Fibroblast of lung (primary cell): ENCODE results near the gene FADS2. TPM values are rescaled to one million over a fixed set of nuclear protein-coding genes. Genes with fewer than 3 reads are reported as not detected.

ENCODE experiments used
- DNase-seq, 2 donors: peaks; one replicate each; pipeline versions ENCODE4 v3.0.0 to v3.0.0-alpha.2; 2010; ENCODE audit warnings: low read depth in 2 of 2
- H2AFZ ChIP-seq: 2 replicates; pipeline ENCODE4 v1.5.1; 2012; ENCODE audit warnings: low read length, control low read depth, inconsistent platforms
- H3K27ac ChIP-seq: 2 replicates; pipeline ENCODE4 v1.5.1; 2011; ENCODE audit warnings: low read length, control low read depth; ENCODE audit not compliant: insufficient read depth
- H3K27me3 ChIP-seq: 2 replicates; pipeline ENCODE4 v1.5.1; 2011; ENCODE audit warnings: mild to moderate bottlenecking, low read length; ENCODE audit not compliant: control insufficient read depth, insufficient read depth
- H3K36me3 ChIP-seq: 2 replicates; pipeline ENCODE4 v1.5.1; 2011; ENCODE audit warnings: low read length; ENCODE audit not compliant: control insufficient read depth, insufficient read depth
- H3K4me1 ChIP-seq: 2 replicates; pipeline ENCODE4 v1.5.1; 2011; ENCODE audit warnings: low read length; ENCODE audit not compliant: control insufficient read depth, insufficient read depth; ENCODE audit errors: extremely low read depth
- H3K4me2 ChIP-seq: 2 replicates; pipeline ENCODE4 v1.5.1; 2011; ENCODE audit warnings: low read length, control low read depth; ENCODE audit not compliant: insufficient read depth; ENCODE audit errors: extremely low read depth
- H3K4me3 ChIP-seq, 4 experiments: fragments of 200-600 bp in 1 of 4; sonication (generic) in 1 of 4; replicated peaks in 1 of 4; 2 replicates each; pipeline ENCODE4 v1.5.1; 2011 to 2016; ENCODE audit warnings: low read length in 4 of 4, low read depth in 3 of 4, mild to moderate bottlenecking in 3 of 4, control low read depth in 2 of 4, inconsistent platforms in 1 of 4, mixed read lengths in 1 of 4; ENCODE audit not compliant: insufficient read depth in 1 of 4; ENCODE audit errors: control extremely low read depth in 1 of 4
- H3K79me2 ChIP-seq: 2 replicates; pipeline ENCODE4 v1.5.1; 2012; ENCODE audit warnings: mild to moderate bottlenecking, low read length, inconsistent platforms; ENCODE audit not compliant: control insufficient read depth, insufficient read depth
- H3K9ac ChIP-seq: 2 replicates; pipeline ENCODE4 v1.5.1; 2011; ENCODE audit warnings: mild to moderate bottlenecking, low read length, control low read depth; ENCODE audit not compliant: insufficient read depth
- H3K9me3 ChIP-seq: 2 replicates; pipeline ENCODE4 v1.5.1; 2012; ENCODE audit warnings: low read depth, low read length; ENCODE audit not compliant: control insufficient read depth, insufficient read depth
- H4K20me1 ChIP-seq: 2 replicates; pipeline ENCODE4 v1.5.1; 2011; ENCODE audit warnings: low read length; ENCODE audit not compliant: control insufficient read depth, insufficient read depth; ENCODE audit errors: extremely low read depth
- EZH2 ChIP-seq: IDR thresholded peaks from 2 replicates; pipeline ENCODE4 v1.5.1; 2012; ENCODE audit warnings: low read length, control low read depth, mild to moderate bottlenecking; ENCODE audit errors: missing control alignments
- polyA plus RNA-seq, 2 donors: library from polyadenylated mRNA; depleted of rRNA in 1 of 2; stranded (reverse) in 1 of 2; unstranded in 1 of 2; fragments of >200 nt; gene quantifications; 2 replicates each; pipeline ENCODE4 v1.2.1, GENCODE V29; 2011 to 2012; ENCODE audit warnings: missing spikeins in 1 of 2
- total RNA-seq: library from RNA; depleted of rRNA; stranded (reverse); fragments of >200 nt; gene quantifications from 2 replicates; pipeline ENCODE4 v1.2.1, GENCODE V29; 2014
- TF ChIP-seq, protein P1 (sequence below), 2 donors: IDR thresholded peaks in 1 of 2; conservative IDR thresholded peaks in 1 of 2; 1 replicate in 1 of 2; 2 replicates in 1 of 2; pipeline ENCODE4 v1.5.1; 2011 to 2012; ENCODE audit warnings: low read length in 2 of 2, control low read depth in 1 of 2, inconsistent platforms in 1 of 2, low read depth in 1 of 2, mild to moderate bottlenecking in 1 of 2

The FADS2 gene
- total and polyA plus RNA-seq, 2 donors (not counting 1 experiment from before 2014, with no cell fraction given) = 418 to 932 TPM

DNA sequence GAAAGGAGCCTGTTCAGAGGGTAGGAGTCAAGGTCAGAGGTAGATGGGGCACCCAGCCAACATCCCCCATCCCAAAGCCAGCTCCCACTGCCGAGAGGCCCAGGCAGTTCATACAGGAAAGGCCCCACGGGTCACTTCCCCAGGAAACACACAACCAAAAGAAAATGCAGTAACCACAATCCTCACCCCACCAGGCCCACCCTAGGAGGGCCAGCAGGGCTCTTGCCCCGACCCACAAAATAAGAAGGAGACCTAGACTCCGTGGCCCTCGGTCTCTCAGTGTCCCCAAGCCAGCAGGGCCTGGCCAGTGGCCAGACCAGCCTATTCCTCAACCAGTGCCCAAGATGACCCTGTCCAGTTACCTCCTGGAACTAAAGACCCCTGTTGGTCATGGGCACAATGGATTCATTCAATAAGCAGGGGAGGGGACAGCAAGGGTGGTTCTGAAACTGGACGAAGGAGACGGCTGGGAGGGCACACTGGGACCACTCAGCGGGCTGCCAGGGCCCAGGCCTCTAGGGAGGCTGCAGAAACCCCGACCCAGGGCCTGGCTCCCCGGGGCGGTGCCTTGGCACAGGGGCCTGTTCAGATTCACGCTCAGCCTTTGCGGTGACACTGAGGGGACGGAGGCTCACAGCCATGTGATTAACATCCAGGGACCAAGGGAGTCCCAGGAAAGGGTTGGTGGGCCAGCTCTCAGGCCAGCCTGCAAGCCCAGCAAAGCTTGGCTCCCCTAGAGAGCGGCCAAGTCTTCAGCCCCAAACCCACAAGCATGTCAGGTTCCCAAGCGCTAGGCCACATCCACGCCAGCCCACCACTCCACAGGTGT lies 83.8 kb downstream of the FADS2 start:
- Histone ChIP-seq H3K79me2 (no peaks in the 10 kb centered on the region), H3K4me3 (no peak overlapping the region), H3K4me1 (no peaks in the 10 kb centered on the region), H3K36me3 (no peaks in the 10 kb centered on the region), H3K27me3 (no peaks in the 10 kb centered on the region), H3K4me2 (no peak overlapping the region), H3K9me3 (no peaks in the 10 kb centered on the region), H3K9ac (no peak overlapping the region), H3K27ac (no peak overlapping the region), H2AFZ (no peak overlapping the region), H4K20me1 (no peaks in the 10 kb centered on the region)
- no peak for DNase-seq
- TF ChIP-seq EZH2 = no peak
- TF ChIP-seq, protein P1, sequence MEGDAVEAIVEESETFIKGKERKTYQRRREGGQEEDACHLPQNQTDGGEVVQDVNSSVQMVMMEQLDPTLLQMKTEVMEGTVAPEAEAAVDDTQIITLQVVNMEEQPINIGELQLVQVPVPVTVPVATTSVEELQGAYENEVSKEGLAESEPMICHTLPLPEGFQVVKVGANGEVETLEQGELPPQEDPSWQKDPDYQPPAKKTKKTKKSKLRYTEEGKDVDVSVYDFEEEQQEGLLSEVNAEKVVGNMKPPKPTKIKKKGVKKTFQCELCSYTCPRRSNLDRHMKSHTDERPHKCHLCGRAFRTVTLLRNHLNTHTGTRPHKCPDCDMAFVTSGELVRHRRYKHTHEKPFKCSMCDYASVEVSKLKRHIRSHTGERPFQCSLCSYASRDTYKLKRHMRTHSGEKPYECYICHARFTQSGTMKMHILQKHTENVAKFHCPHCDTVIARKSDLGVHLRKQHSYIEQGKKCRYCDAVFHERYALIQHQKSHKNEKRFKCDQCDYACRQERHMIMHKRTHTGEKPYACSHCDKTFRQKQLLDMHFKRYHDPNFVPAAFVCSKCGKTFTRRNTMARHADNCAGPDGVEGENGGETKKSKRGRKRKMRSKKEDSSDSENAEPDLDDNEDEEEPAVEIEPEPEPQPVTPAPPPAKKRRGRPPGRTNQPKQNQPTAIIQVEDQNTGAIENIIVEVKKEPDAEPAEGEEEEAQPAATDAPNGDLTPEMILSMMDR (conservative IDR thresholded peaks at IDR 0.05 in 1 of 2, IDR thresholded peaks at IDR 0.05 in 1 of 2; ENCODE audit: low read depth in 1 of 2, low read length in 2 of 2) = no peak

DNA sequence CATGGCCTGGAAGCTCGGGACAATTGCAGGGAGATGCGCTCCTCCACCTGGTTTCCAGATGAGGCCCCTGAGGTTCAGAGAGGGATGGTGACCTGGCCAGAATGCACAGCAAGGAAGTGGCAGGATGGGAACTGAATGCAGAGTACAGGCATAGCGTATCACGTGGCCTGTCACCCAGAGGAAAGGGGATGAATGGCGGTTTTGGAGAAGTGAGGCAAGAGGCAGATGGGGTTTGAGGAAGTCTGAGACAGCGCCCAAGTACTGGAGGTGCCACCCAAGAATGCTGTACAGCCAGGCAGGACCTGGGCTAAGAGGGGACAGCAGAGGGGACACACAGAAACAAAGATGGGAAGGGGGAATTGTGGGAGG lies 84.4 kb downstream of the FADS2 start:
- Histone ChIP-seq H3K79me2 (no peaks in the 10 kb centered on the region), H3K27ac (no peak overlapping the region), H3K36me3 (no peaks in the 10 kb centered on the region), H3K9ac (no peak overlapping the region), H2AFZ (no peak overlapping the region), H3K4me3 (no peak overlapping the region), H3K9me3 (no peaks in the 10 kb centered on the region), H4K20me1 (no peaks in the 10 kb centered on the region), H3K27me3 (no peaks in the 10 kb centered on the region), H3K4me2 (no peak overlapping the region), H3K4me1 (no peaks in the 10 kb centered on the region)
- no peak for TF ChIP-seq EZH2
- TF ChIP-seq, protein P1 (conservative IDR thresholded peaks at IDR 0.05 in 1 of 2, IDR thresholded peaks at IDR 0.05 in 1 of 2; ENCODE audit: low read depth in 1 of 2, low read length in 2 of 2) = no peak
- DNase-seq = no peak

DNA sequence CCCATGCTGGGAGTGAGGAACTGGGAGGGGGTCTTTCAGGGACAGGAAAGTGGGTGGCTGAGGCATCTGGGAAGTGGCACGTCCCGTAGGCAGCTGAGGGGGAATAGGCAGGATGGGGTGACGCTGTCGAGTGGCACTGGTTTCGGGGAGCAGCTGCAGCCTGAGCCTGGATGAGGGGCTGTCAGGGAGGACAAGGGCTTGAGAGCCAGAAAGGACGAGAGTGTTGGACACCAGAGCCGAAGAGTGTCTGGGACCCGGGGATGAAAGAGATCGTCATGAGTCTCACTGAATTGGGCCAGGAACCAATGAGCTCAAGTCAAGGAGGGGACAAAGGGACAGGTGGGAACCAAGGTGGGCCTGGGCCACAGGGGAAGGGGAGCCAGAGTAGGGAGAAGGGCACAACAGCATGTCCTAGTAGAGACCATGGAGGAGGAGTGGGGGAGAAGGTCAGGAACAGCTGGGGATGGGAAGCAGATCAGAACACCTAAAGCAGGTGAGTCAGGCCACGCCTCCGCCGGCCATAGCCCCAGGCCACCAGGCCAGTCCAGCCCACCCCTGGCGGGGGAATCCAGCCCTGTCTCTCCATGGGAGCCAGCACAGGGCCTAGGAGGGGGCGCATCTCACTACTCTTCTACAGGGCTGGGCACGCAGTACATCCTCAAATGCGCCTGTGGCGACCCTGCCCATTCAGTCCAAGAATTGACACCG lies 85.0 kb downstream of the FADS2 start:
- H3K9me3 ChIP-seq = no peaks in the 10 kb centered on the region
- H3K79me2 ChIP-seq = no peaks in the 10 kb centered on the region
- no peak overlapping the region for H2AFZ ChIP-seq
- H3K4me1 ChIP-seq = no peaks in the 10 kb centered on the region
- H3K36me3 ChIP-seq = no peaks in the 10 kb centered on the region
- H3K4me2 ChIP-seq = no peak overlapping the region
- TF ChIP-seq, protein P1 (conservative IDR thresholded peaks at IDR 0.05 in 1 of 2, IDR thresholded peaks at IDR 0.05 in 1 of 2; ENCODE audit: low read depth in 1 of 2, low read length in 2 of 2) = no peak
- no peak for TF ChIP-seq EZH2
- no peak overlapping the region for H3K9ac ChIP-seq
- no peak for DNase-seq
- no peaks in the 10 kb centered on the region for H4K20me1 ChIP-seq
- no peaks in the 10 kb centered on the region for H3K27me3 ChIP-seq
- H3K27ac ChIP-seq = no peak overlapping the region
- no peak overlapping the region for H3K4me3 ChIP-seq
